Tongue (tissue), 2 donors: ENCODE data around the gene DONSON. TPM values are rescaled to one million over a fixed set of nuclear protein-coding genes. Genes with fewer than 3 reads are reported as not detected.
A peak's percentile ranks its signal among the peaks of the same experiment; 100 is the strongest.

ENCODE experiments used
- DNase-seq: peaks from one replicate; pipeline ENCODE4 v3.0.0-alpha.2; 2015
- total RNA-seq: library from RNA; depleted of rRNA; stranded (reverse); fragments of >200 nt; gene quantifications from one replicate; pipeline ENCODE4 v1.2.3, GENCODE V29; 2014

Gene DONSON
- total RNA-seq, 1 donor from 2014 or later: 12.0 TPM

GRCh38 chr21:33541756-33542639, 46.5 kb downstream of the DONSON start, which contains the start of gene GART:
TSS of gene GART (minus strand) at chr21:33542117. CDS start at chr21:33539315, 2,802 bp downstream.
- DNase-seq: peak; percentile 91

GRCh38 chr21:33541105-33541711, 47.3 kb downstream of the DONSON start:
- DNase-seq: no peak

- DNase-seq: no peak
Measured at GRCh38 chr21:33540711-33541104, 47.8 kb downstream of the DONSON start.

- no peak for DNase-seq
Measured at GRCh38 chr21:33539616-33540015, 48.9 kb downstream of the DONSON start.

GRCh38 chr21:33537212-33537611, 51.3 kb downstream of the DONSON start:
- no peak for DNase-seq

- no peak for DNase-seq
Measured at GRCh38 chr21:33531007-33531406, 57.5 kb downstream of the DONSON start.

Other genes starting within 250 kb of the DONSON start
- gene IFNGR2, start 185.3 kb downstream of the DONSON start, total RNA-seq: 42.3 TPM
- 40.6 TPM for gene TMEM50B, start 108.7 kb downstream of the DONSON start, total RNA-seq
- 2.8 TPM for gene DNAJC28, start 97.0 kb downstream of the DONSON start, total RNA-seq
- gene GART, start 46.6 kb downstream of the DONSON start, total RNA-seq: 88.2 TPM
- gene SON, start 45.6 kb downstream of the DONSON start, total RNA-seq: 357 TPM
- 34.2 TPM for gene CRYZL1, start 53.1 kb upstream of the DONSON start, total RNA-seq
- 74.2 TPM for gene ITSN1, start 53.8 kb upstream of the DONSON start, total RNA-seq